Measurements from ENCODE around the gene KLF16. TPM values are rescaled to one million over a fixed set of nuclear protein-coding genes. Genes with fewer than 3 reads are reported as not detected.

The KLF16 gene
- total and polyA plus RNA-seq, 3 experiments from 2014 or later, result 0.92 to 43.1 (median 42.8) TPM

DNA sequence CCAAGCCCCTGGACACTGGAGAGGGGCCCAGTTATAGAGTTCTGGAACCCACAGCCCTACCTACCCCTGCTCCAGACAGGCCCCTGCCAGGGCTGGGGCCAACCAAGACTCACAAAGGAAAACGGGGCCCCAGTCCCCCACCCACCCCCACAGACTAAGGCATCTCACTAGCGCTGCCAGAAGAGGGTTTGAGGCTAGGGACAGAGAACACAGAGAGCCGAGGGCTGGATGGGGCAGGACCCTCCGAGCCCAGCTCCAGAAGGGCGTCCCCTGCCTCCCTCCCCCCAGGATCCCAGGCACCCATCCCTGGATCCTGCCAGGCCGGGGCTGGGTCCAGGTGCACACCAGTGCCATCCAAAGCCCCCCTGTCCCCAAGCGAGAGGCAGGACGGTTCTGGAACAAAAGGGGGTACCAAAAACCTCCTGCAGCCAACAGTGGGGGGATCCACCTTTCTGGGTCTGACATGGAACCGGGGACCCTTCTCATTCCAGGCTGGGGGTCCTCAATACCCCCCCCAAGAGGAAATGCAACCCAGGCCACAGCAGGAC, 10.7 kb downstream of the KLF16 start:
- POLR2A ChIA-PET, result interaction anchor here (0.5 to 0.9 kb wide), 2 partner anchors 12 to 827 kb away, joined by 3 to 4 read pairs; no protein-coding TSS in a partner anchor
- peak overlapping the region in 6 of 8 donors; percentile 41 to 90 (median 84) for H3K27ac Mint-ChIP-seq
- H3K4me3 Mint-ChIP-seq, result peak overlapping the region in 1 of 7 donors; percentile 20
- Histone ChIP-seq H3K4me1 (ENCODE audit: insufficient read depth, low read length) (peaks cover 56% of the 10 kb centered on the region), H3K4me3 (ENCODE audit: low read length) (peak overlapping the region; percentile 37), H3K27me3 (ENCODE audit: insufficient read depth, low read length, poor library complexity, severe bottlenecking) (no peaks in the 10 kb centered on the region), H3K27ac (ENCODE audit: low read depth, low read length) (peak overlapping the region; percentile 54), H3K9me3 (ENCODE audit: low read length) (no peaks in the 10 kb centered on the region), H3K36me3 (ENCODE audit: insufficient read depth, low read length) (no peaks in the 10 kb centered on the region)
- peaks cover 0 to 3% of the 10 kb centered on the region in 2 donors for H3K27me3 Mint-ChIP-seq
- peaks cover 30 to 64% (median 37%) of the 10 kb centered on the region in 3 donors for H3K4me1 Mint-ChIP-seq
- H3K9me3 Mint-ChIP-seq, result no peaks in the 10 kb centered on the region
- no peak for DNase-seq
- CTCF ChIA-PET, result interaction anchor here (0.7 to 1.5 kb wide), 4 partner anchors 10 to 57 kb away, joined by 3 read pairs; no protein-coding TSS in a partner anchor
- peaks cover 0 to 3% (median 1%) of the 10 kb centered on the region in 3 donors for H3K36me3 Mint-ChIP-seq

DNA sequence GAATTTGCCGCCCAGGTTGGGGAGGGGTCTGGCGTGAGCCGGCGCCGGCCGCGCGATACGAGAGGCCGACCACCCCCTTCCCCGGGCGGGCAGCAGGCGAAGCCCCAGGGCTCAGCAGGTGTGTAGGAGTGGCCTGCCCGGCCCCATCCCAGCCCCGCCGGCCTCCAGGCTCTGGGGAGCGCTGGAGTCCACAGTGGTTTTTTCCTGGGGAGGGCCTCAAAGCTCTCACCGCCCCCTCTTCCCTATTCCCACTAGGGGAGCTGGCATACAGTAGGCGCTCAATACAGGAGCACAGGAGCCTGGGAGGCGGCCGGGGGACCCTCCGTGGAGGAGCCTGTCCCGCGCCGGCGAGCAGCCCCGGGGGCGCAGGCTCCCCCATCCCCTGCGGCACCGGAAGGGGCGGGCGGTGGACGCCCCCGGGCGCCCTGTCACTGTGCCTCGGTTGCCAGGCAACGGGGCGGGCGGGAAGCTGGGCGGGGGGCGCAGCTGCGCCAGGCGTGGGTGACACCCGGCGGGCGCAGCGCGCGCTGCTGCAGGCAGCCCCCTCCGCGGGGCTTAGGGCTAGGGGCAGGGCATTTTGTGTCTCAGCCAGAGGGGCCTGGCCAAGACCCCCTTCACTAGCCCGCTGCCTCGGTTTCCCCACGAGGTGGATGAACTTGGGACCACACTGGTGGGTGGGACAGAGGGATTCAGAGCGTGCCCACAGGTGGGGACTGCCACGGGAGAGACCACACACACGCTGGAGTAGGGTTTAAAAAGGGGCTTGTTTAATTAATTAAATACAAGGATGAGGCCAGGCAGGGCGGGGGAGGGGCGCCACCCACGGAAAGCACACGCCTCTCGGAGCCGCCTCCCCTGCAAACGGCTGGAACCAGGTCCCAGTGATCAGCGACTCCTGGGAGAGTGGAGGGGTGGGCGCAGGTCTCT, 11.5 kb downstream of the KLF16 start:
- Histone ChIP-seq H3K36me3 (ENCODE audit: insufficient read depth, low read length) (no peaks in the 10 kb centered on the region), H3K9me3 (ENCODE audit: low read length) (no peaks in the 10 kb centered on the region), H3K4me1 (ENCODE audit: insufficient read depth, low read length) (peaks cover 59% of the 10 kb centered on the region), H3K27me3 (ENCODE audit: insufficient read depth, low read length, poor library complexity, severe bottlenecking) (no peaks in the 10 kb centered on the region), H3K27ac (ENCODE audit: low read depth, low read length) (peak overlapping the region; percentile 16), H3K4me3 (ENCODE audit: low read length) (peak overlapping the region; percentile 37)
- H3K4me1 Mint-ChIP-seq, result peaks cover 36 to 65% (median 44%) of the 10 kb centered on the region in 3 donors
- ChIA-PET CTCF (interaction anchor here (0.9 to 1.3 kb wide), 2 partner anchors 10 to 24 kb away, joined by 3 read pairs; no protein-coding TSS in a partner anchor), POLR2A (interaction anchor here (0.7 kb wide), 1 partner anchor 81 kb away, joined by 4 read pairs; no protein-coding TSS in a partner anchor)
- peak; percentile 32 to 86 (median 61) for DNase-seq
- H3K4me3 Mint-ChIP-seq, result peak overlapping the region in 3 of 7 donors; percentile 19 to 69 (median 20)
- no peaks in the 10 kb centered on the region for H3K9me3 Mint-ChIP-seq
- H3K27me3 Mint-ChIP-seq, result peaks cover 0 to 3% of the 10 kb centered on the region in 2 donors
- H3K36me3 Mint-ChIP-seq, result peaks cover 0 to 8% (median 1%) of the 10 kb centered on the region in 3 donors
- peak overlapping the region in 6 of 8 donors; percentile 41 to 93 (median 68) for H3K27ac Mint-ChIP-seq

DNA sequence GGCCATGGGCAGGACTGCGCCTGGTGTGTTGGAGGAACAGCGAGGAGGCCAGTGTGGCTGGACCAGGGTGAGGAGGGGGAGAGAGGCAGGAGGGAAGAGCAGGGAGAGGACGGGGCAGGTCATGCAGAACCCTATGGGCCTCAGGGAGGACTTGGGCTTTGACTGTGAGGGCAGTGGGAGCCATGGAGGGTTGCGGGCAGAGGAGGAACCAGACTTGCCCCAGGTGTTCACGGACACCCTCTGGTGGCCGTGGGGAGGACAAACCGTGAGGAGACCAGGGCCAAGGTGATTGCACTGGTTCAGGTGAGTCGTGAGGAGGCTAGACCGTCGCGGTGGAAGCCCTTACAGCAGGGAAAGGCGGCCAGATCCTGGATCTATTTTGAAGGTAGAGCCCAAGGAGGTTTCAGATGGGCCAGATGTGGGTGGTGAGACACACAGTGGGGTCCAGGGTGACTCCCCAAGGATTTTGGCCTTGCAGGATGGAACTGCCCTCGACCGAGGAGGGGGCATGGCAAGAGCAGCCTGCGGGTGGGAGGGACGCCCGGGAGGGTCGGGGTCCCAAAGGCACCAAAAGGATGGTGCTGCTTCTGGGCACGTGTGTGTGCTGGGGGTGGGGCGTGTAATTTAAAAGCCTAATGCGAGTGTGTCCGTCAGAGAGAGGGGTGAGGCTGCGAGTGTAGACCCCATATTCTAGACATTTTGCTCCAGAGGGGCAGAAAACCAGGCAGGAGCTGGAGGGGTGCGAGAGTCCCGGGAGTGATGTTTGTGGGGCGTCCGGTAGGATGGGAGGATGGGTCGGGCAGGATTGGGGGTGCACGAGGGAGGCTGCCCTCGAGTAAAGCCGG, 12.3 kb downstream of the KLF16 start:
- Mint-ChIP-seq H3K27ac (peak overlapping the region in 7 of 8 donors; percentile 36 to 96 (median 83)), H3K9me3 (no peaks in the 10 kb centered on the region), H3K36me3 (peaks cover 0 to 11% (median 1%) of the 10 kb centered on the region in 3 donors), H3K4me1 (peaks cover 36 to 68% (median 52%) of the 10 kb centered on the region in 3 donors), H3K4me3 (peak overlapping the region in 4 of 7 donors; percentile 41 to 69 (median 55)), H3K27me3 (peaks cover 0 to 3% of the 10 kb centered on the region in 2 donors)
- Histone ChIP-seq H3K27me3 (ENCODE audit: insufficient read depth, low read length, poor library complexity, severe bottlenecking) (no peaks in the 10 kb centered on the region), H3K4me3 (ENCODE audit: low read length) (no peak overlapping the region), H3K36me3 (ENCODE audit: insufficient read depth, low read length) (no peaks in the 10 kb centered on the region), H3K27ac (ENCODE audit: low read depth, low read length) (no peak overlapping the region), H3K9me3 (ENCODE audit: low read length) (no peaks in the 10 kb centered on the region), H3K4me1 (ENCODE audit: insufficient read depth, low read length) (peaks cover 62% of the 10 kb centered on the region)
- no peak for DNase-seq
- CTCF ChIA-PET, result no interaction called here
- POLR2A ChIA-PET, result interaction anchor here (0.7 kb wide), 1 partner anchor 82 kb away, joined by 4 read pairs; no protein-coding TSS in a partner anchor

DNA sequence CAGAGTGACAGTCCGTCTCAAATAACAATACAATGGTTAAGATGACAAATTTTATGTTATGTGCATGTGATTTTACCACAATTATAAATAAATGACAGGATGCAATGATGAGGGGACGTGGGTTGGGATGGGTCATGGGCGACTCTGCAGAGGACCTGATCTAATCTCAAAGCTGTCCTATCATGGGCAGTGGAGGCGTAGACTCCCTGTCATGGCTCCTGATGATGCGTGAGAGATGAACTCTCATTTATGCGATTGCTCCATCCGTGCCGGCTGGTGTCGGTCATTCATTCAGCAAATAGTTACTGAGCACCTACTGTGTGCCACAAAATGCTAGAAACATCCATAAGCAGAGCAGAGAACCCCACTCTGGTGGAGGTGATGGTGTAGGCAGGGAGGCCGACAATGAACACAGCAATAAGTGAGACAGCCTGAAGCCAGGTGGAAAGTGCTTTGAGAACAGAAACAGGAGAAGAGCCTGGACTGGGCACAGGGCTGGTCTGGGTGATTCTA, 13.4 kb downstream of the KLF16 start:
- Mint-ChIP-seq H3K27ac (peak overlapping the region in 7 of 8 donors; percentile 3 to 93 (median 73)), H3K4me1 (peaks cover 32 to 66% (median 49%) of the 10 kb centered on the region in 3 donors), H3K27me3 (peaks cover 0 to 3% of the 10 kb centered on the region in 2 donors), H3K4me3 (peak overlapping the region in 2 of 7 donors; percentile 36 to 80), H3K36me3 (peaks cover 0 to 15% (median 1%) of the 10 kb centered on the region in 3 donors), H3K9me3 (no peaks in the 10 kb centered on the region)
- Histone ChIP-seq H3K4me3 (ENCODE audit: low read length) (no peak overlapping the region), H3K4me1 (ENCODE audit: insufficient read depth, low read length) (peaks cover 63% of the 10 kb centered on the region), H3K27me3 (ENCODE audit: insufficient read depth, low read length, poor library complexity, severe bottlenecking) (no peaks in the 10 kb centered on the region), H3K36me3 (ENCODE audit: insufficient read depth, low read length) (peaks cover 5% of the 10 kb centered on the region), H3K9me3 (ENCODE audit: low read length) (no peaks in the 10 kb centered on the region), H3K27ac (ENCODE audit: low read depth, low read length) (no peak overlapping the region)
- ChIA-PET CTCF (interaction anchor here (0.9 to 1.8 kb wide), 5 partner anchors 11 to 303 kb away, joined by 3 to 12 read pairs (median 5); no protein-coding TSS in a partner anchor), POLR2A (no interaction called here)
- DNase-seq, result no peak

DNA sequence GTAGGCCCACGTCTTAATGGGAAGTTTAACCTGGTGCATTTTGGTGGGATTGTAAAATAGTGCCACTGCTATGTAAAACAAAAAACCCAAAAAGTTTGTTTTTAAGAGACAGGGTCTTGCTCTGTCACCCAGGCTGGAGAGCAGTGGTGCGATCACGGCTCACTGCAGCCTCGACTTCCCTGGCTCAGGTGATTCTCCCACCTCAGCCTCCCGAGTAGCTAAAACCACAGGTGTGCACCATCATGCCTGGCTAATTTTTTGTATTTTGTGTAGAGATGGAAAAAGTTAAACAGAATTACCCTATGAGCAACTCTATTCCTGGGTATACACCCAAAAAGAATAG, 14.3 kb downstream of the KLF16 start:
- Histone ChIP-seq H3K9me3 (ENCODE audit: low read length) (no peaks in the 10 kb centered on the region), H3K27ac (ENCODE audit: low read depth, low read length) (no peak overlapping the region), H3K4me1 (ENCODE audit: insufficient read depth, low read length) (peaks cover 61% of the 10 kb centered on the region), H3K4me3 (ENCODE audit: low read length) (no peak overlapping the region), H3K27me3 (ENCODE audit: insufficient read depth, low read length, poor library complexity, severe bottlenecking) (no peaks in the 10 kb centered on the region), H3K36me3 (ENCODE audit: insufficient read depth, low read length) (peaks cover 5% of the 10 kb centered on the region)
- H3K36me3 Mint-ChIP-seq, result peaks cover 0 to 16% (median 1%) of the 10 kb centered on the region in 3 donors
- H3K27me3 Mint-ChIP-seq, result peaks cover 0 to 3% of the 10 kb centered on the region in 2 donors
- no peaks in the 10 kb centered on the region for H3K9me3 Mint-ChIP-seq
- H3K4me3 Mint-ChIP-seq, result peak overlapping the region in 5 of 7 donors; percentile 58 to 89 (median 75)
- POLR2A ChIA-PET, result no interaction called here
- peaks cover 36 to 67% (median 45%) of the 10 kb centered on the region in 3 donors for H3K4me1 Mint-ChIP-seq
- DNase-seq, result no peak
- H3K27ac Mint-ChIP-seq, result peak overlapping the region; percentile 70 to 95 (median 89)
- CTCF ChIA-PET, result interaction anchor here (0.6 to 1.8 kb wide), 8 partner anchors 9 to 67 kb away, joined by 3 to 12 read pairs (median 4); no protein-coding TSS in a partner anchor

- H3K27me3 Mint-ChIP-seq, result peaks cover 0 to 3% of the 10 kb centered on the region in 2 donors
- POLR2A ChIA-PET, result interaction anchor here (0.5 kb wide), 1 partner anchor 378 kb away, joined by 3 read pairs; no protein-coding TSS in a partner anchor
- peaks cover 0 to 18% (median 1%) of the 10 kb centered on the region in 3 donors for H3K36me3 Mint-ChIP-seq
- Histone ChIP-seq H3K36me3 (ENCODE audit: insufficient read depth, low read length) (peaks cover 5% of the 10 kb centered on the region), H3K27me3 (ENCODE audit: insufficient read depth, low read length, poor library complexity, severe bottlenecking) (no peaks in the 10 kb centered on the region), H3K9me3 (ENCODE audit: low read length) (no peaks in the 10 kb centered on the region), H3K27ac (ENCODE audit: low read depth, low read length) (peak within 1 kb of the TSS; percentile 94), H3K4me3 (ENCODE audit: low read length) (peak within 1 kb of the TSS; percentile 83), H3K4me1 (ENCODE audit: insufficient read depth, low read length) (peaks cover 59% of the 10 kb centered on the region)
- H3K9me3 Mint-ChIP-seq, result no peaks in the 10 kb centered on the region
- CTCF ChIA-PET, result interaction anchor here (0.6 to 1.8 kb wide), 8 partner anchors 9 to 67 kb away, joined by 3 to 12 read pairs (median 4); no protein-coding TSS in a partner anchor
- peaks cover 39 to 70% (median 49%) of the 10 kb centered on the region in 3 donors for H3K4me1 Mint-ChIP-seq
- peak; percentile 95 to 99 (median 97) for DNase-seq
- peak within 1 kb of the TSS; percentile 88 to 97 (median 93) for H3K27ac Mint-ChIP-seq
- peak within 1 kb of the TSS; percentile 86 to 96 (median 88) for H3K4me3 Mint-ChIP-seq
Measured at GRCh38 chr19:1848399-1849131, 14.8 kb downstream of the KLF16 start, which contains the start of gene REXO1. REXO1 (minus strand) TSS chr19:1848483; CDS start chr19:1848358, 125 bp downstream.
